Stimulated activated CD8-positive, alpha-beta memory T cell treated with anti-CD3 and anti-CD28 coated beads, Interleukin-12 subunit alpha, Interleukin-12 subunit beta, amount 100 ng/mL, for 4 hours (primary cell): Measurements from ENCODE around the gene PGAP6.
"Not testable (repeated sequence)": the region's sequence is repeated elsewhere in the genome, so short reads cannot be mapped to it uniquely, and the experiment has no call there.

ENCODE experiments used
- DNase-seq: peaks from one replicate; pipeline ENCODE4 v3.0.0-alpha.2; 2020; ENCODE audit warnings: low read depth

Gene PGAP6

DNA sequence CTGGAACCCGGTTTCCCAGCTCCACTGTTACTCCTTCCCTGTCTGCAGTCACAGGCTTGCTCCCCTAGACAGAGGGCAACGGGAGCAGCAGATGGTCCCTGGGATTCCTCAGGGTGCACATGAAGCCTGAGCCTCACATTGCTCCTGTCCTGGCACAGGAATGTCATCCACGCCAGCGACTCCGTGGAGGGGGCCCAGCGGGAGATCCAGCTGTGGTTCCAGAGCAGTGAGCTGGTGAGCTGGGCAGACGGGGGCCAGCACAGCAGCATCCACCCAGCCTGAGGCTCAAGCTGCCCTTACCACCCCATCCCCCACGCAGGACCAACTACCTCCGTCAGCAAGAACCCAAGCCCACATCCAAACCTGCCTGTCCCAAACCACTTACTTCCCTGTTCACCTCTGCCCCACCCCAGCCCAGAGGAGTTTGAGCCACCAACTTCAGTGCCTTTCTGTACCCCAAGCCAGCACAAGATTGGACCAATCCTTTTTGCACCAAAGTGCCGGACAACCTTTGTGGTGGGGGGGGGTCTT, 18.3 kb upstream of the PGAP6 start:
- no peak for DNase-seq

DNA sequence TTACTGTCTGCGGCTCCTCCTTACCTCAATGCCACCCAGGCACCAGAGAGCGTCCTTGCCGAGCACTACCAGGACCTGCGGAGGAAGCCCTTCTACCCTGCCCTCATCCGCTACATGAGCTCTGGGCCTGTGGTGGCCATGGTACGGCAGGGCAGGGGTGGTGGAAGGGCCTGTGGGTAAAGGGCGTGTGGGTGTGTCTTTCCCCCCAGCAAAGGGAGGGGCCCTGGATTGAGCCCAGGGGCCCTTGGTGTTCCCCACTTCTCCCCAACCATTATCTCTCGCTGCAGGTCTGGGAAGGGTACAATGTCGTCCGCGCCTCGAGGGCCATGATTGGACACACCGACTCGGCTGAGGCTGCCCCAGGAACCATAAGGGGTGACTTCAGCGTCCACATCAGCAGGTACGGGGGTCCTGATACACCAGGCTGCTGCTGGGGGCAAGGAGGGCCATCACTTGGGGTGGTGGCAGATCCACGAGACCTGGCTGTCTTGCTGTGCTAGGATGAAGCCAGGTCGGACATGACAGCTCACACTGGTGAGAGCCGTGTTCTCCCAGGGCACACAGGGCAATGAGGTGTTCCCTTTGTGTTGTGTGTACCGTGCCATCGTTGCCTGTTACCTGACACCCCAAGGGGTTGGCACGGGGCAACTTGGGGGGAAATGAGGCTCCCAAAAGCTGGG, 17.7 kb upstream of the PGAP6 start:
- DNase-seq = no peak

DNA sequence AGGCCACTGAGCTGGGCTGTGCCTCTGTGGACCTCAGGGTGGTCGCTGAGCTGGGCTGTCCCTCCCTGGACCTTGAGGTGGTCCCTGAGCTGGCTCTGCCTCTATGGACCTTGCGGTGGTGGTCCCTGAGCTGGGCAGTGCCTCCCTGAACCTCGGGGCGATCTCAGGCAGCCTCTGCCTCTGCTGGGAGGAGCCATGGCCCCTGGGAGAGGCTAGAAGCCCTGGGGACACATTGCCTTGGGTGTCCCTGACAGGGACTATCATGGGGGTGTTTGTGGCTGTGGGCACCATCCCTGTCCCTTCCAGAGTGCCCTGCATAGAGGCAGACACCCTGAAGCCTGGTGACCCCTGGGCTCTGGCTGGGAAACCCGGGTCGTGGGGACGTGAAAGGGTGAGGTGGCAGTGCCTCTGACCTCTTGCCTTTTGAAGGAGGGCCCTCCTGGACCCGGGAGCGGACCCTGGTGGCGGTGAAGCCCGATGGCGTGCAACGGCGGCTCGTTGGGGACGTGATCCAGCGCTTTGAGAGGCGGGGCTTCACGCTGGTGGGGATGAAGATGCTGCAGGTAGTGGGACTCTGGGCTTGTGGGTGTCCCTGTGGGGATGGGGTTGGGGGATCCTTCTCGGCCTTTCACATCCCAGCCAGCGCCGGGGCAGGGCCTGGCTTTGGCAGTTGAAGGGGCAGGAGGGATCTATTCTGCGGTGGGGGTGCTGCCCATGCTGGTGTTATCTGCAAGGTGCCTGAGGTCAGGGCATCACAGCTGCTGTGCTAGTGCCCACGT, 17.0 kb upstream of the PGAP6 start:
- no peak for DNase-seq

DNA sequence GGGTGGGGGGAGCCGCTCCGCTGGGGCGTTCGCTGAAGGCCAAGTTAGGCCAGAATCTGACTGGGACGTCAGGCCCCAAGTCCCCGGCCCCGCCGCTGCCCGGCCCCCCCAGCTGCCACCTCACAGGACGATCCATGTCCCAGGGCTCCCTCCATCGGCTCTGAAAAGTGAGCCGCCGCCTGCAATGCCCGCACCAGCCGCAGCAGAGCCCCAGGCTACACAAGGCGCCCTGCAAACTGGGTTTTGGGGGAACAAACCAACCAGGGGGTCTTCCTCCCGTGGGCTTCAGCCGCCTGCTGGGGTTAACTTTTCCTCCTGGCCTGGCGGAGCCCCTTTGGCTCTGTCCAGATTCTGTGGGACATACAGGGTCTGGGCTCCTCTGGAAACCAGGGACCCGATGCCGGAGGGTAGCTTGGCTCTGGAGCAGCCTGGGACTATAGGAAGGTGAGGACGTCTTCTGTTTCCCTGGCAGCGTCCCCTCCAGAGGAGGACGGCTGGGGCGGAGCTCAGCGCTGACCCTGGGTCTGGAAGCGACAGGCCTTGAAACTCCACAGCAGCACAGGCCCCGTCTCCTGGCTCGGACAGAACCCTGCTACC, 16.1 kb upstream of the PGAP6 start:
- no peak for DNase-seq

DNA sequence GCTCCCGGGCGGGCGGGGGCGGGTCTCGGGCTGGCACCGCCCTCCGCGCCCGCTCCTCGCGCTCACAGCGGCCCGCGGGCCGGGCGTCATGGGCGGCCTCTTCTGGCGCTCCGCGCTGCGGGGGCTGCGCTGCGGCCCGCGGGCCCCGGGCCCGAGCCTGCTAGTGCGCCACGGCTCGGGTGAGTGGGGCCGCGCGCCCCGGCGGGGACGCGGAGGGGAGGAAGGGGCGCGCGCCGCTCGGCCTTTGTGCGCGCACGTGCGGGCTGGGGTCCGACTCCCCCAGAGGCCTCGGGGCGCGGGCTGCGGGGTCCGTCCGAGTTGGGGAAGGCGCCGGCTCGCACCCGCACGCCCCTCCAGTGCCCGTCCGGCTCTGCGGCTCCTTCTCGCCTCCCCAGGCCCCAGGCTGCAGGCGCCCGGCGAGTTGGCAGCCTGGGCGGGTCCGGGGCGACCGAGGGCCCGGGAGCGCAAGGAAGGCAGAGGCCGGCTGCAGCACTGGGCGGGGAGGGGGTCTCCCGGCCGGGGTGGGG, 15.4 kb upstream of the PGAP6 start, which contains the start of gene NME4:
NME4 (plus strand) TSS at position 65 of the 527 bp plus-strand sequence; CDS start at position 89, 24 bp downstream.
- no peak for DNase-seq

DNA sequence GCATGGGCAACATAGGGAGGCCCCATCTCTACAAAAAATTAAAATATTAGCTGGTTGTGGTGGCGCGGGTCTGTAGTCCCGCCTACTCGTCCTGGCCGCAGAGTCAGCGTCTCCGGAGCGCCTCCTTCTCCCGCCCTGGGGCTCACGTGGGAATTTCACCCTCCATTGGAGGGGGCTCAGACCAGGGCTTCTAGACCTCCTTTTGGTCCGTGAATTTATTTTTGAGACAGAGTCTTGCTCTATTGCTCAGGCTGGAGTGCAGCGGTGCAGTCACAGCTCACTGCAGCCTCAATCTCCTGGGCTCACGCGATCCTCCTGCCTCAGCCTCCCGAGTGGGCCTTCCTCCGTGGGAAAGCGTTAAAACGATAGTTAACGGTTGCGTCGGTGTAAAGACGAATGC, 14.8 kb upstream of the PGAP6 start:
- no peak for DNase-seq

DNA sequence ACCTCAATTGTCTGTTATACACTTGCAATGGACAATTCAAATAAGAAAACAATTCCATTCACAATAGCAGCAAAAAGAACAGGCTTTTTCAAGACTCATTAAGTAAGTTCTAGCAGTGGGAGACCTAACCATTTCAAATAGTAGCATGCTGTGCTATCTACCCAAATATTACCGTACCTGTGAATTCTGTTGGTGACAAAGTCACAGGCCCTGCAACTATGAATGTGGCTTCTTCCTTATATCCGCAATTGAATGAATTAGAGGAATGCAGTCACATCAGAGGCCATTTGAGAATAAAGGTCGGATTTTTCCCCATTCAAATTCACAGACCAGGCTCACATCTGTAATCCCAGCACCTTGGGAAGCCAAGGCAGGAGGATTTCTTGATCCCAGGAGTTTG, 14.4 kb upstream of the PGAP6 start:
- DNase-seq = no peak

DNA sequence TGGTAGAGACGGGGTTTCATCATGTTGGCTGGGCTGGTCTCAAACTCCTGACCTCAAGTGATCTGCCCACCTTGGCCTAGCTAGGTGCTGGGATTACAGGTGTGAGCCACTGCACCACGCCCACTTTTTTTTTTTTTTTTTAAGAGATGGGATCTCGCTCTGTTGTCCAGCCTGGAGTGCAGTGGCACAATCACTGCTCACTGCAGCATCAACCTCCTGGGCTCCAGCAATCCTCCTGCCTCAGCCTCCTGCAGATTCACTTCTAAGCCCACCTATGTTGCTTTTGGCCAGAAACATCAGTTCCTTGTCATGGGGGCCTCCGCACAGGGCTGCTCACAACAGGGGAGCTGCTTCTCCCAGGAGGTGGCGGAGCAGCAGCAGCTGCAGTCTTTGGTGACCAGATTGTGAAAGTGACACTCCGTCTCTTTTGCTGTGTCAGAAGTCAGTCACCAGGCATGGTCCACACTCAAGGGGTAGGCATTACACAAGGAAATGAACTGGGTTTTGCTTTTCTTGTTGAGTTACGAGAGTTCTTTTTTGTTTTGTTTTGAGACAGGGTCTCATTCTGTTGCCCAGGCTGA, 10.8 kb upstream of the PGAP6 start:
- no peak for DNase-seq

DNA sequence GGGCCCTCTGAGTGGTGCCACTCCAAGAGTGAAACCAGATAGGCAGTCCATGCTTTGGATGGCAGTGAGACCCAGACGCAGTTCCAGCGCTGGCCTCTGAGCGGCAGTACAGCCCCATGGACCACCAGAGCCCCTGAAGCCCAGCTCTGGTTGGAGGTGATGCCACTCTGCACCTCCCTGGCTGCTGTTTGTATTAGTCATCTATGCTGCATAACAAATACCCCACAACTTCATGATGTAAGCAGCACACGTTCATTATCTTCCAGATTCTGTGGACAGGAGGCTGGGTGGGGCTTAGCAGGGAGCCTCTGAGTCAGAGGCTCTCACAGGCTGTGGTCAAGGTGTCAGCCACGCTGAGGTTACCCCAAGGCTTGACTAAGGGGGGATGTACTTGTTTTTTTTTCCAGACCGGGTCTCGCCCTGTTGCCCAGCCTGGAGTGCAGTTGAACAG, 10.1 kb upstream of the PGAP6 start:
- DNase-seq = peak; percentile 75

DNA sequence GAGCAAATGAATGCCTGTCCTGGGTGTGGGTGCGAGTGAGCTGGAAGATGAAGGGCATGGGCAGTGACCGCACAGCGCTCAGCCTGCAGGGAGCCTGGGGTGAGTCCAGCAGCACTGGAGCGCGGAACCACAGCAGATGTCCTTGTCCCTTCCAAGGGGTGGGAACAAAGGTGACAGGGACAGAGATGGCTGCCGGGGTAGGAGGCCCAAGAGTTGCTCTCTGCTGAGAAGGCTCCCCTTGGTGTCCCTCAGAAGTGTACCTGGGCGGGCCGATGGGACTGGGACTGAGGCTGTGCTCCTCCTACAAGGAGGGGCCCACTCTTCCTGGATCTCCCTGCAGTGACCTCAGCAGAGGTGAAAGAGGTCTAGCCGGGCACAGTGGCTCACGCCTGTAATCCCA, 7.6 kb upstream of the PGAP6 start:
- no peak for DNase-seq

DNA sequence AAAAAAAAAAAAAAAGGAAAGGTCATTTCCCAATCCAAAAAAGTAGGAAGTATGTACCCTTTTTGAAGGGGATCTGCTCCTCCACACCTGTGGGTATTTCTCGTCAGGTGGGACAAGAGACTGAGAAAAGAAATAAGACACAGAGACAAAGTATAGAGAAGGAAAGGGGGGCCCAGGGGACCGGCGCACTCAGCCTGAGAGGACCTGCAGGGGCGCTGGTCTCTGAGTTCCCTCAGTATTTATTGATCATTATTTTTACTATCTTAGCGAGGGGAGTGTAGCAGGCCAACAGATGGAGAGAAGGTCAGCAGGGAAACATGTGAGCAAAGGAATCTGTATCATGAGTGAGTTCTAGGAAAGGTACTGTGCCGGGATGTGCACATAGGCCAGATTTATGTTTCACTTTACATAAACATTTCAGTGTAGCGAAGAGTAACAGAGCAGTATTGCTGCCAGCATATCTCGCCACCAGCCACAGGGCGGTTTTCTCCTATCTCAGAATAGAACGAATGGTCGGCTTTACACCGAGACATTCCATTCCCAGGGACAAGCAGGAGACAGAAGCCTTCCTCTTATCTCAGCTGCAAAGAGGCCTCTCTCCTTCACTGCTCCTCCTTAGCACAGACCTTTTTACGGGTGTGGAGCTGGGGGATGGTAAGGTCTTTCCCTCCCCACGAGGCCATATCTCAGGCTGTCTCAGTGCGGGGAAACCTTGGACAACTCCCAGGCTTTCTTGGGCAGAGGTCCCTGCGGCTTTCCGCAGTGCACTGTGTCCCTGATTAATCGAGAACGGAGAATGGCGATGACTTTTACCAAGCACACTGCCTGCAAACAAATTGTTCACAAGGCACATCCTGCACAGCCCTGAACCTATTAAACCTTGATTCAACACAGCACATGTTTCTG, 6.2 kb upstream of the PGAP6 start:
- DNase-seq = not testable (repeated sequence)

DNA sequence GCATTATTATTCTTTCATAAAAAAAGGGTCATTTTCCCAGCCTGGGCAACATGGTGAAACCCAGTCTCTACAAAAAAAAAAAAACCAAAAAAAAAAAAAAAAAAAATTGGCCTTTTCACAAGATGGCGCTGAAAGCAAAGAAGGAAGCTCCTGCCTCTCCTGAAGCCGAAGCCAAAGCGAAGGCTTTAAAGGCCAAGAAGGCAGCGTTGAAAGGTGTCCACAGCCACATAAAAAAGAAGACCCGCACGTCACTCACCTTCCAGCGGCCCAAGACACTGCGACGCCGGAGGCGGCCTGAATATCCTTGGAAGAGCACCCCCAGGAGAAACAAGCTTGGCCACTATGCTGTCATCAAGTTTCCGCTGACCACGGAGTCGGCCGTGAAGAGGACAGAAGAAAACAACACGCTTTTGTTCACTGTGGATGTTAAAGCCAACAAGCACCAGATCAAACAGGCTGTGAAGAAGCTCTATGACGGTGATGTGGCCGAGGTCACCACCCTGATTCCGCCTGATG, 4.9 kb upstream of the PGAP6 start:
- no peak for DNase-seq

DNA sequence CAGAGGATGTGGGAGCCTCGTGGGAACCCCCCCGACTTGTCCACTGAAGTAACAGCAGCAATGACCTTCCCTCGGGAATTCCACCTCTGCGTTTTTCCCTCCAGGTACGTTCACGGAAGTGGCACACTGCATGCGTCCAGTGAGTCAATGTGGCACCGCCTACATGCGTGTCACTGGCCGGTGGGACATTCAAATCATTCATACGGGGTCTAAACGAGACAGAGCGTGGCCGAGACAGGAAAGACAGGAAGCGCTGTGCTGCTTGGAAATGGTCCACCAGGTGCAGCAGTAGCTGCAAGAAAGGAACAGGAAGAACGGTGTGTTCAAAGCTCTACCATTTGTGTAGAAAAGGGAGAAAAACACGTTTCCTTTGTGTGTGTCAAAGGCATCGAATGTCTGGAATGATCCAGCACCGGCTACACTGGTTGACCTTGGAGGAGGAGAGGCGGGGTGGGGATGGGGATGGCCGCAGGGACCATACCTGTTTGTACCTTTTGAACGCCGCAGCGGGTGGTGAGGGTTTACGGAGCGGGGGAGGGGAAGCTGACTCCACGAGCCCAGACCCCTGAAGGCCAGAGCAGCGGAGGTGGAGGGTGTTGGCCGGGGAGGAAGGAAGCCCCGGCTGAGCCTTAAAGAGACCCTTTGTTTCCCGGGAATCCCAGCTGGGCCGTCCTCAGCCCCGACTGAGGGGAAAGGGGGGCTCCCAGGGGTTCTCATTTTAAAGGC, 1.7 kb upstream of the PGAP6 start:
- DNase-seq = no peak

DNA sequence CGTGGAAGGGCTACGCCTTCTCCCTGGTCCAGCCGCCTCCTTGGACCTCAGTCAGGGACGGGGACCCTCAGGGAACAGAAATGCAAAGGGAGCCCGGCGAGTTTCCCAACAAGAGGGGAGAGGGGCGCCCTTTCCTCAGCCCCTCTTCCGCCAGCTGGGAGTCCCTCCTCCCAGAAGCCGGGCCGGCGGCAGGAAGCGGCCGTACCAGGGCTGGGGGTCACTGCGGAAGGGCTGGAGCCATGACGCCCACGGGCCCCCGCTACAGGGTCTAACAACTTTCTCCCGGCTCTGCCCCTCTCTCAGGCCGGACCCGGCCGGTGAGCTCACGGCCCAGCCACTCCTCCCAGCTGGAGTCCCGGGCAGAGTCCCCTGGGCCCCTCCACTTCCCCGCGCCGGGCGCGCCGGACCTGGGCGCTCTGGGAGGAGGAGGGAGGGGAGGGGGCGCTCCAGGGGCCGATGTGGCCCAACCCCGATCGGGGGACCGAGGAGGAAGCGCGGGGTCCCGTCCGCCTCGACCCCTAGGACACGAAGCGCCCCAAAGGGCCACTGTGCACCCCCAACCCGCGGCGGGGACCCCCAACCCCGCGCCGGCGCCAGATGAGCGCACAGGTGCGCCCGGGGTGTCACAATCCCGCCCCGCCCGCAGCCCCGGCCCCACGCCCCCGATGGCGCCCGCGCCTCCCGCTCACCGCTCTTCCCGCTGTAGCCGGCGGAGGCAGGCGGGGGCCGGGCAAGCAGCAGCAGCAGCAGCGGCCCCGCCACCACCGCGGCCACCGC, 578 bp downstream of the PGAP6 start:
- DNase-seq = peak; percentile 29

DNA sequence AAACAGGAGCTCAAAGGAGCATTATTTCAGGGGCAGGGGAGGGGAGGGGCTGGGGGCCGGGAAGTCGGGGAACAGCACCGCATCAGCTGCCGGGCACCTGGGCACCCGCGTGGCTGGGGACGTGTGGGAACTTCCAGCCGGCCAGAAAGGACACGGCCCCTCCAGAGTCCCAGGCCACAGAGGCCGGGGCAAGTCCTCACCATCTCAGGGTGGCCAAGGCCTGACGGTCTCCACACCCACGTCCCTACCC, 1.1 kb downstream of the PGAP6 start:
- DNase-seq = no peak

DNA sequence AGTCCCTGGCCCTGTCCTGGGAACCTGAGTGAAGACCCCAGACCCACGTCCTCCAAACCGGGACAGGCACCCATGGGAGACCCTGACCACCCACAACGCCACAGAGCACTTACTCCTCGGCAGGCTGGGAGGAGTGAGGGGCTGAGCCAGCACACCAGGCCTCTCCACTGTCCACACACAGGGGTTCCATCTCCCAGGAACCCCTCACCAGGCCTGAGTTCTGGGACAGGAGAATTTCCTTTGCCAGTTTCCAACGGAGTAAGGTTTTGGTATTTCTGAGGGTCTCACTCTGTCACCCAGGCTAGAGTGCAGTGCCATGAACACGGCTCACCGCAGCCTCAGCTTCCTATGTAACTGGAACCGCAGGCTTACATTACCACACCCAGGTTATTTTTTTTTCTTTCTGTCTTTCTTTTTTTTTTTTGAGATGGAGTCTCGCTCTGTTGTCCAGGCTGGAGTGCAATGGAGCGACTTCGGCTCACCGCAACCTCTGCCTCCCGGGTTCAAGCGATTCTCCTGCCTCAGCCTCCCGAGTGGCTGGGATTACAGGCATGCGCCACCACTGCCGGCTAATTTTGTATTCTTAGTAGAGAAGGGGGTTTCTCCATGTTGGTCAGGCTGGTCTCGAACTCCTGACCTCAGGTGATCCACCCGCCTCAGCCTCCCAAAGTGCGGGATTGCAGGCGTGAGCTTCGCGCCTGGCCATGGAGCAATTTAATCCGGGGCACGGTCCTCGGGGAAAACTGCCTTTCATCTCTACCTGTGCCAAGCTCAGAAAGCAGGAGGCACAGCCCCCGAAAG, 1.6 kb downstream of the PGAP6 start:
- no peak for DNase-seq

DNA sequence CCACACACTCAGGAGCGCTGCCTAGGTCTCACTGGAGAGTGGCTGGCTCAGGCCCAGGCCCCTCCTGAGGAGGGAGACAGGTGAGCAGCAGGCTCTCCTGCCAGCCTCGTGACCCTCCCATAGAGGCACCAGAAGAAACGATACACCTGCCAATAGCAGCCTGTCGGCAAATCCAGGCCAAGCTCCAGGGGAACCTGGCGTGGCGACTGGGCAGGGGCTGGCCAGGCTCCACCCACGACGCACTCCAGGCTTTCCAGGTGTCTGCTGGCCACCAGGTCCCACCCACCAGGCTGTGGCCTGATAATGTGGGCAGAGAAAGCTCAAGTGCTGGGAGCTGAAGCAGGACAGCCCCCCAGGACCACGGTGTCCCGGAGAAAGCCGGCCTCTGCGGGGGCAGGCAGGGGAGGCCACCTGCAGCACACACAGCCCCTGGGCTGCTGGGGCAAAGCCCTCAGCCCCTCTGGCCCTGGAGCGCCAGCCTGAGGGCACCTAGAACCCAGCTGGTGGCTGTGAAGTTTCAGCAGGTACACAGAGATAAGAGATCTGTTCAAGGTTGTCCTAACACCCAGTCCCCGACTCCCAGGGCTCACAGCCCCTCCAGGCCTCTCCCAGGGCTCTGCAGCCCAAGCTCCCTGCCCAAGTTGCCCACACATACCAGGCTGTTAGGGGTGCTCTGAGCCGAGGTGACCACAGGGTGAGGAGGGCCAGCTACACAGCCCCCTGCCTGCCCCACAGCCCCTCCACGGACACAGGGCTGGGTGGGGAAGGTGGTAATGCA, 2.4 kb downstream of the PGAP6 start:
- no peak for DNase-seq

DNA sequence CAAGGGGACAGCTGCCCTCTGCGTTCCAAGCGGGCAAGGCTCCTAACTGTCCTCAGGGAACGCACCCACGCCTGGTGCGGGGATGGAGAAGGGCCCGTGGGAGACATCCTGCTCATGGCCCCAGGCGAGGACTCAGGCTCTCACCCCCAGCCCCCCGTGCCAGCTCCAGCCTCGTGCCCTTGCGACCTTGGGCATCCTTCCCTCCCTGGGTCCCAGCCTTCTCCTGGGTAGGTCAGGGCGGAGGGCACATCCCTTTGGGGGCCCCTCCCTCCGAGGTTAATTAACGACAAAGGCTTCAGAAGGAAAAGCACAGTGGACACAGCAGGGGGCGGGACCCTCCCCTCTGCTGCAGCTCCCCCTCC, 3.0 kb downstream of the PGAP6 start:
- DNase-seq = no peak
